BLaER1 treated with 17β-estradiol and CSF1 and Interleukin-3, amounts not matched to agents 10 nM and 100 nM (cell line): ENCODE data around the gene RBMS1.

Source experiments
- H3K27ac ChIP-seq, 11 experiments: shearing (Covaris generic); formaldehyde crosslinking; 2 replicates each; pipeline ENCODE4 v1.8.1; 2022
- H3K27me3 ChIP-seq, 11 experiments: shearing (Covaris generic); formaldehyde crosslinking; 2 replicates each; pipeline ENCODE4 v1.8.1; 2022
- H3K36me3 ChIP-seq, 11 experiments: shearing (Covaris generic); formaldehyde crosslinking; 2 replicates each; pipeline ENCODE4 v1.8.1; 2022
- H3K4me1 ChIP-seq, 10 experiments: shearing (Covaris generic); formaldehyde crosslinking; 2 replicates each; pipeline ENCODE4 v1.8.1; 2022
- H3K4me2 ChIP-seq, 11 experiments: shearing (Covaris generic); formaldehyde crosslinking; 2 replicates each; pipeline ENCODE4 v1.8.1; 2022
- H3K4me3 ChIP-seq, 10 experiments: shearing (Covaris generic); formaldehyde crosslinking; 2 replicates each; pipeline ENCODE4 v1.8.1; 2022
- H3K9ac ChIP-seq, 11 experiments: shearing (Covaris generic); formaldehyde crosslinking; 2 replicates each; pipeline ENCODE4 v1.8.1; 2022
- H3K9me3 ChIP-seq, 11 experiments: shearing (Covaris generic); formaldehyde crosslinking; replicated peaks in 1 of 11; 2 replicates each; pipeline ENCODE4 v1.8.1; 2022
- H4K20me1 ChIP-seq, 11 experiments: shearing (Covaris generic); formaldehyde crosslinking; 2 replicates each; pipeline ENCODE4 v1.8.1; 2022
- Cebpa-rat ChIP-seq, 11 experiments: shearing (Covaris generic); IDR thresholded peaks; 2 replicates each; pipeline ENCODE4 v1.8.1; 2022

The RBMS1 gene

DNA sequence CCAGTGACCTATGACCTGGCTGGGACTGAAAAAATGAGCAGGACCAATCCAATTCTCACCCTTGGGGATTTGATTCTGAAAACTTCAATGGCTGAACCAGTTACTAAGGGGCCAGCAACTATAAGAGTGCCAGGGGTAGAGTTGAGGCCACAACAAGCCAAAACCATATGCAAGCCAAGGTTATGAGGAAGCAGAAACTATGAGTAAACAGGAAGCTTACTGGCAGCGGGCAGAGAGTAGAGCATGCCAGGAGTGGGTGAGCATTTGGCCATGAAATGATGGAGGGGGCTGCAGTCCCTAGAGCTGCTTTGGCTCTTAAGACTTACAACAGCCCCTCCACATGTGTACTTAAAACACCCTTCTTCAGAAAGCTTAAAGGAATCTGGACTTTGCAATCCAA lies 82.4 kb downstream of the RBMS1 start:
- Histone ChIP-seq H3K9me3 (no peaks in the 10 kb centered on the region), H3K27me3 (no peaks in the 10 kb centered on the region), H3K36me3 (no peaks in the 10 kb centered on the region), H3K27ac (peak overlapping the region; percentile 28 to 85 (median 69); a peak in 19 of 22 replicates), H4K20me1 (peaks cover 0 to 4% (median 0%) of the 10 kb centered on the region in 11 experiments; a peak in 4 of 22 replicates), H3K4me1 (peaks cover 39 to 51% (median 44%) of the 10 kb centered on the region in 10 experiments), H3K4me2 (peak overlapping the region; percentile 43 to 82 (median 71)), H3K9ac (peak overlapping the region in 4 of 11 experiments; percentile 26 to 57 (median 43); a peak in 3 of 22 replicates), H3K4me3 (no peak overlapping the region)
- TF ChIP-seq Cebpa-rat (IDR thresholded peaks at IDR 0.05) = no peak

- Histone ChIP-seq H4K20me1 (peaks cover 0 to 20% (median 0%) of the 10 kb centered on the region in 11 experiments; a peak in 6 of 22 replicates), H3K4me1 (peaks cover 56 to 68% (median 61%) of the 10 kb centered on the region in 10 experiments), H3K27ac (no peak overlapping the region), H3K27me3 (no peaks in the 10 kb centered on the region), H3K4me2 (peak overlapping the region; percentile 23 to 98 (median 88); a peak in 18 of 22 replicates), H3K9ac (no peak overlapping the region), H3K9me3 (no peaks in the 10 kb centered on the region), H3K36me3 (no peaks in the 10 kb centered on the region), H3K4me3 (no peak overlapping the region)
- no peak for TF ChIP-seq Cebpa-rat (IDR thresholded peaks at IDR 0.05)
These were observed 84.1 kb downstream of the RBMS1 start for GRCh38 chr2:160409480-160409879.

GRCh38 chr2:160408959-160409291 lies 84.7 kb downstream of the RBMS1 start:
- no peak overlapping the region for H3K27ac ChIP-seq
- no peaks in the 10 kb centered on the region for H3K9me3 ChIP-seq
- H3K4me3 ChIP-seq = no peak overlapping the region
- no peak overlapping the region for H3K9ac ChIP-seq
- H3K4me1 ChIP-seq = peaks cover 60 to 72% (median 67%) of the 10 kb centered on the region in 10 experiments
- H3K4me2 ChIP-seq = peak overlapping the region; percentile 84 to 98 (median 89); a peak in 21 of 22 replicates
- no peaks in the 10 kb centered on the region; a peak in 1 of 22 replicates for H3K36me3 ChIP-seq
- H3K27me3 ChIP-seq = no peaks in the 10 kb centered on the region
- no peak for TF ChIP-seq Cebpa-rat (IDR thresholded peaks at IDR 0.05)
- H4K20me1 ChIP-seq = peaks cover 0 to 25% (median 0%) of the 10 kb centered on the region in 11 experiments; a peak in 6 of 22 replicates

GRCh38 chr2:160408173-160408958 lies 85.2 kb downstream of the RBMS1 start:
- Histone ChIP-seq H3K27me3 (no peaks in the 10 kb centered on the region), H4K20me1 (peaks cover 0 to 31% (median 0%) of the 10 kb centered on the region in 11 experiments; a peak in 6 of 22 replicates), H3K9me3 (no peaks in the 10 kb centered on the region), H3K4me2 (peak overlapping the region; percentile 84 to 98 (median 89)), H3K4me1 (peaks cover 65 to 78% (median 72%) of the 10 kb centered on the region in 10 experiments), H3K36me3 (no peaks in the 10 kb centered on the region; a peak in 1 of 22 replicates), H3K27ac (peak overlapping the region; percentile 87 to 99 (median 93)), H3K9ac (peak overlapping the region; percentile 92 to 99 (median 95)), H3K4me3 (peak overlapping the region; percentile 81 to 98 (median 94))
- no peak for TF ChIP-seq Cebpa-rat (IDR thresholded peaks at IDR 0.05)

GRCh38 chr2:160407393-160408172 lies 86.0 kb downstream of the RBMS1 start:
- Histone ChIP-seq H3K9ac (peak overlapping the region; percentile 92 to 99 (median 95)), H3K27me3 (no peaks in the 10 kb centered on the region), H3K9me3 (no peaks in the 10 kb centered on the region), H3K4me1 (peaks cover 73 to 85% (median 80%) of the 10 kb centered on the region in 10 experiments), H4K20me1 (peaks cover 0 to 39% (median 0%) of the 10 kb centered on the region in 11 experiments; a peak in 6 of 22 replicates), H3K4me3 (peak overlapping the region; percentile 81 to 98 (median 94)), H3K4me2 (peak overlapping the region; percentile 84 to 98 (median 89)), H3K27ac (peak overlapping the region; percentile 87 to 99 (median 93)), H3K36me3 (no peaks in the 10 kb centered on the region; a peak in 1 of 22 replicates)
- TF ChIP-seq Cebpa-rat (IDR thresholded peaks at IDR 0.05) = no peak

GRCh38 chr2:160406591-160407392 lies 86.8 kb downstream of the RBMS1 start:
- no peak for TF ChIP-seq Cebpa-rat (IDR thresholded peaks at IDR 0.05)
- Histone ChIP-seq H3K27me3 (no peaks in the 10 kb centered on the region), H3K9me3 (no peaks in the 10 kb centered on the region), H3K27ac (peak overlapping the region; percentile 87 to 99 (median 93)), H4K20me1 (peaks cover 0 to 47% (median 0%) of the 10 kb centered on the region in 11 experiments; a peak in 6 of 22 replicates), H3K4me1 (peaks cover 75 to 86% (median 82%) of the 10 kb centered on the region in 10 experiments), H3K4me2 (peak overlapping the region; percentile 85 to 98 (median 89)), H3K4me3 (peak overlapping the region; percentile 81 to 98 (median 94)), H3K9ac (peak overlapping the region; percentile 92 to 99 (median 95)), H3K36me3 (no peaks in the 10 kb centered on the region; a peak in 1 of 22 replicates)

GRCh38 chr2:160405077-160405867 lies 88.3 kb downstream of the RBMS1 start:
- H3K27ac ChIP-seq = peak overlapping the region in 10 of 11 experiments; percentile 87 to 99 (median 94); a peak in 17 of 22 replicates
- TF ChIP-seq Cebpa-rat (IDR thresholded peaks at IDR 0.05) = no peak
- no peaks in the 10 kb centered on the region for H3K9me3 ChIP-seq
- H3K4me2 ChIP-seq = peak overlapping the region; percentile 85 to 98 (median 89)
- peak overlapping the region; percentile 92 to 99 (median 95); a peak in 19 of 22 replicates for H3K9ac ChIP-seq
- no peaks in the 10 kb centered on the region for H3K27me3 ChIP-seq
- peaks cover 69 to 86% (median 81%) of the 10 kb centered on the region in 10 experiments for H3K4me1 ChIP-seq
- peak overlapping the region; percentile 81 to 98 (median 94); a peak in 14 of 20 replicates for H3K4me3 ChIP-seq
- peaks cover 0 to 62% (median 0%) of the 10 kb centered on the region in 11 experiments; a peak in 6 of 22 replicates for H4K20me1 ChIP-seq
- H3K36me3 ChIP-seq = no peaks in the 10 kb centered on the region; a peak in 1 of 22 replicates
